Gastrocnemius medialis (tissue), 4 donors: ENCODE results near the gene CHAC1. TPM values are rescaled to one million over a fixed set of nuclear protein-coding genes. Genes with fewer than 3 reads are reported as not detected.

Experiments used
- ATAC-seq, 2 donors: fragments of 150-250 bp; one replicate each; pipeline ENCODE4 v1.9.1; 2016
- DNase-seq, 2 donors: peaks; one replicate each; pipeline ENCODE4 v3.0.0-alpha.2; 2019
- H3K27ac ChIP-seq, 4 donors: fragments of 200-600 bp; sonication (generic); 1 replicate in 1 of 4; 2 replicates in 3 of 4; pipeline ENCODE4 v1.5.1; 2016 to 2018; ENCODE audit warnings: mild to moderate bottlenecking in 2 of 4, moderate library complexity in 1 of 4
- H3K27me3 ChIP-seq, 3 donors: fragments of 200-600 bp; sonication (generic) in 2 of 3; 1 replicate in 1 of 3; 2 replicates in 2 of 3; pipeline versions ENCODE4 v1.5.1 to v1.6.0; 2016 to 2019; ENCODE audit warnings: mild to moderate bottlenecking in 1 of 3, moderate library complexity in 1 of 3
- H3K36me3 ChIP-seq, 2 donors: fragments of 200-600 bp; sonication (generic) in 1 of 2; one replicate each; pipeline ENCODE4 v1.5.1; 2017 to 2018
- H3K4me1 ChIP-seq, 2 donors: fragments of 200-600 bp; sonication (generic) in 1 of 2; one replicate each; pipeline ENCODE4 v1.5.1; 2016 to 2017; ENCODE audit warnings: mild to moderate bottlenecking in 2 of 2
- H3K4me3 ChIP-seq, 4 donors: fragments of 200-600 bp; sonication (generic) in 3 of 4; 1 replicate in 1 of 4; 2 replicates in 3 of 4; pipeline ENCODE4 v1.5.1; 2016 to 2019; ENCODE audit warnings: mild to moderate bottlenecking in 2 of 4
- H3K9me3 ChIP-seq, 3 donors: fragments of 200-600 bp; sonication (generic) in 2 of 3; 1 replicate in 1 of 3; 2 replicates in 2 of 3; pipeline ENCODE4 v1.5.1; 2016 to 2019
- CTCF ChIP-seq, 5 experiments: fragments of 450-650 bp in 3 of 5; fragments of 200-600 bp in 2 of 5; sonication (generic) in 2 of 5; IDR thresholded peaks in 4 of 5; conservative IDR thresholded peaks in 1 of 5; 1 replicate in 4 of 5; 2 replicates in 1 of 5; pipeline ENCODE4 v1.5.1; 2016 to 2019; ENCODE audit warnings: antibody characterized with exemption in 5 of 5, mild to moderate bottlenecking in 3 of 5, moderate library complexity in 3 of 5
- POLR2A ChIP-seq, 2 donors: fragments of 450-650 bp; IDR thresholded peaks; one replicate each; pipeline ENCODE4 v1.6.1; 2017; ENCODE audit warnings: antibody characterized with exemption in 2 of 2, mild to moderate bottlenecking in 2 of 2, moderate library complexity in 2 of 2
- in situ Hi-C, 4 donors: fragments of 200-750 bp; cut with MboI; loops; one replicate each; pipeline versions ENCODE4 v1.15.0 to v1.8.0; 2017; ENCODE audit warnings: low sequenced_read_pairs in 4 of 4
- intact Hi-C: fragments of 100-400 bp; cut with DNase I; formaldehyde crosslinking; loops from one replicate; pipeline ENCODE4 v1.15.1; 2023; ENCODE audit warnings: low total_unique reads
- total RNA-seq, 4 donors: library from RNA; depleted of rRNA; stranded (reverse); fragments of >200 nt; gene quantifications; one replicate each; pipeline versions ENCODE4 v1.1.0 to v1.2.3, GENCODE V29; 2016

Gene CHAC1
- total RNA-seq, 4 donors from 2014 or later = 93.4 to 320 (median 139) TPM

GRCh38 chr15:40963201-40963600, 9.9 kb downstream of the CHAC1 start:
- DNase-seq = no peak
- in situ Hi-C loops = no loop called here
- TF ChIP-seq POLR2A (IDR thresholded peaks at IDR 0.05) = no peak
- no peak for TF ChIP-seq CTCF (IDR thresholded peaks at IDR 0.05 in 4 of 5, conservative IDR thresholded peaks at IDR 0.05 in 1 of 5)

GRCh38 chr15:40964006-40964405, 10.7 kb downstream of the CHAC1 start:
- ATAC-seq = no peak
- H3K4me3 ChIP-seq = no peak overlapping the region
- peaks cover 16 to 17% of the 10 kb centered on the region in 2 donors for H3K4me1 ChIP-seq
- H3K9me3 ChIP-seq = no peaks in the 10 kb centered on the region
- no peaks in the 10 kb centered on the region for H3K36me3 ChIP-seq
- no peak for DNase-seq
- in situ Hi-C loops (no loop called here), intact Hi-C loops (no loop called here)
- H3K27ac ChIP-seq = no peak overlapping the region
- H3K27me3 ChIP-seq = no peaks in the 10 kb centered on the region
- no peak for TF ChIP-seq POLR2A (IDR thresholded peaks at IDR 0.05)
- no peak for TF ChIP-seq CTCF (IDR thresholded peaks at IDR 0.05 in 4 of 5, conservative IDR thresholded peaks at IDR 0.05 in 1 of 5)

More at GRCh38 chr15:40963201-40963600, 9.9 kb downstream of the CHAC1 start:
- no peak overlapping the region for H3K27ac ChIP-seq
- H3K27me3 ChIP-seq = no peaks in the 10 kb centered on the region
- H3K4me3 ChIP-seq = no peak overlapping the region
- peaks cover 25% of the 10 kb centered on the region in 2 donors for H3K4me1 ChIP-seq
- H3K36me3 ChIP-seq = no peaks in the 10 kb centered on the region
- intact Hi-C loops = no loop called here
- ATAC-seq = no peak
- H3K9me3 ChIP-seq = no peaks in the 10 kb centered on the region

- Histone ChIP-seq H3K4me3 (no peak overlapping the region), H3K27me3 (no peaks in the 10 kb centered on the region), H3K27ac (no peak overlapping the region), H3K36me3 (no peaks in the 10 kb centered on the region), H3K4me1 (peaks cover 15 to 16% of the 10 kb centered on the region in 2 donors), H3K9me3 (no peaks in the 10 kb centered on the region)
- in situ Hi-C loops = no loop called here
- DNase-seq (no peak), ATAC-seq (no peak)
- TF ChIP-seq POLR2A (IDR thresholded peaks at IDR 0.05) (no peak), CTCF (IDR thresholded peaks at IDR 0.05 in 4 of 5, conservative IDR thresholded peaks at IDR 0.05 in 1 of 5) (no peak)
- intact Hi-C loops = no loop called here
Observed at GRCh38 chr15:40964634-40965033, 11.4 kb downstream of the CHAC1 start.

- no peak for DNase-seq
- no peak overlapping the region for H3K27ac ChIP-seq
- H3K27me3 ChIP-seq = no peaks in the 10 kb centered on the region
- intact Hi-C loops (no loop called here), in situ Hi-C loops (no loop called here)
- H3K36me3 ChIP-seq = no peaks in the 10 kb centered on the region
- no peak for ATAC-seq
- H3K4me1 ChIP-seq = peaks cover 12 to 16% of the 10 kb centered on the region in 2 donors
- no peak for TF ChIP-seq POLR2A (IDR thresholded peaks at IDR 0.05)
- no peak for TF ChIP-seq CTCF (IDR thresholded peaks at IDR 0.05 in 4 of 5, conservative IDR thresholded peaks at IDR 0.05 in 1 of 5)
- no peak overlapping the region for H3K4me3 ChIP-seq
- H3K9me3 ChIP-seq = no peaks in the 10 kb centered on the region
Observed at GRCh38 chr15:40968290-40969085, 15.2 kb downstream of the CHAC1 start.
